ENCODE results near the gene CD300LG.
"Not testable (repeated sequence)": the region's sequence is repeated elsewhere in the genome, so short reads cannot be mapped to it uniquely, and the experiment has no call there.

CD300LG gene

DNA sequence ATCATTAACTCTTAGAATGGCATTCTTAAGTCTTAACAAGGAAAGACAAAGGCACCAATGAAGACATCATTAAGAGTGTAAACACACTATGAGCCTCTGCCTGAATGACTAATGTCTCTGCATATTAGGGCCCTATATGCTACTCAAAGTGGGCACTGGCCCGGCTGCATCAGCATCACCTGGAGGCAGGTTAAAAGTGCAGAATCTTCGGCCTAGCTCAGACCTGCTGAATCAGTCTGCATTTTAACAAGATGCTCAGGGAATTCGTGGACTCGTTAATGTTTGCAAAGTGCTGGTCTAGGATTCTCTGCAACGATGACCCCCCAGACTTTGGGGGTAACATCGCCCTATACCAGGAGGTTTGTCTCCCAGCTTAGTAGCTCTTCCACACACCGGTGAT is 20.8 kb upstream of the CD300LG start:
- no peak for DNase-seq

DNA sequence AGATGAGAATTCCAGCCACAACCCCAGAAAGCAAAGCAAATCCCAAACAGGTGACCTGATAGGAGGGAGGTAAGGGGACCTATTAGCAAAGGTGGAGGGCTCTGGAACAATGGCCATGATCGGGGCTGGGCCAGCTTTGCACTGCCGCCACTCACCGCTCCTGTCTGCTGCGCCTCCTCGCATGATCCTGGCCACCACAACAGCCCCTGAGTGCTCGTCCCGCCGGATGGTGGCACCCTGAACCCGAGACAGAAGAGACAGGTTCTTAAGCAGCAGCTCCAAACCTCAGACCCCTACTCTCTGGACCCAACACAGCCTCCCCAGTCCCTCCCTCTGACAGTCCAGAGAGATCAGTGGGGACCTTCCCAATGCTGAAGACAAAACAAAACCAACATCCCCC is 19.4 kb upstream of the CD300LG start:
- DNase-seq = no peak

DNA sequence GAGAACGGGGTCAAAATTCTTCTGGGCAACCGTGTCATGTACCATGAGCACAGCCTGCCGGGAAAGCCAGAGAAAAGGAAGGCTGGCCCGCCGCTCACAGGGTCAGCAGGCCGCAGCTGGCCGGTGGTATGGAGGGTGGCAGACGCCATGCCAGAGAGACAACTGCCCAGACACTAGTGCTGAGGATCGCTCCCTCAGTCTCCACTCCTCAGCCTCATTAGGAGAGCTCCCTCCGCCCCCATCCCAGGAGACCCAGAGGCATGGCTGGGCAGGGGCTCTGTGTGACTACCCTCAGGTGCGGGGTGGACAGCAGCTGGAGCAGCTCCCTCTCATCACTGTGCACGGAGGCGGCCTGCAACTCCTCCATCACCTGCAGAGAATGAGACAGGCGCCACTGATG is 17.2 kb upstream of the CD300LG start:
- DNase-seq = no peak

DNA sequence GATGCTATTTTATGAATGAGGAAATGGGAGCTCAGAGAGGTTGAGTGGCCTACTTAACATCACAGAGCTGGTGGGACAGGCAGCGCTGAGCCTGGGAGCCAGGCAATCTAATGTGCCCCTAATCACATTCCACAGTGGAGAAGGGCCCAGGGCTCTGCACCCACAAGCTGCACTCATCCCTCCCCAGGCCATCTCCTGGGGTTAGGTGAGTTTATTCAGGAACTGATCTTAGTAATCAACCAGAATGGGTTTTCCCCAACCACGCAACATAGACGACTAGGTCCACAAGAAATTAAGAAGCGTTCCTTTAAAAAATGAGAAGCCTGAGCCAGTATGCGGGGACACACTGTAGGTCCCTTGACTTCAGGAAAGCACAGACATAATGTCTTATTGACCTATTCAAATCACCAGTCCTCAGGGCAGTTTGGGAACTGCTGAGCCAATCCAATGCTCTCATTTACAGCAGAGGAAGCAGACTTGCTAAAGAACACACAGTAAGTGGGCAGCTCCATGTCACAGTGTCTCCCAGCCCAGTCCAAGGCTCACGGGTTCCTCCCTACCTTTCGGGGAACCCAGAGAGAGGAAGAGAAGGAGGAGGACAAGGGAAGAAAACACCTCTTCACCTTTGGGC is 16.4 kb upstream of the CD300LG start:
- DNase-seq = no peak

DNA sequence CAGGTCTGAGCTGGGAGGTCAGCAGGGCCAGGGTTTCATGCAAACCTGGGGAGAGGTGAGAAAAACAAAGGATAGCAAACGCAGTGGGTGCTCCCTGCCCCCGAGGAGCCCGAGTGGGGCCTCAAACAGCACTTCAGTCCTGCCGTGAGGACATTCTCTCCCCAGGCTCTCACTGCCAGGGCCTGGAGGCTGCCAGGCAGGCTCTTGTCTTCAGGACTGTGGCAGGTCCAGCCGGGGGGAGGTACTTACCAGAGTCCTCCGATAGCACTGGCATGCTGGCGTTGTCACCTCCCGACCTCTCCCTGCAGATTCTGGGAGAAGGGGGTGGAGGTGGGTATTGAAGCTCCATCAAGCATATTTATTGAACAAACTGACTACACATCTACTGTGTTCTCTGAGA is 15.3 kb upstream of the CD300LG start:
- no peak for DNase-seq

DNA sequence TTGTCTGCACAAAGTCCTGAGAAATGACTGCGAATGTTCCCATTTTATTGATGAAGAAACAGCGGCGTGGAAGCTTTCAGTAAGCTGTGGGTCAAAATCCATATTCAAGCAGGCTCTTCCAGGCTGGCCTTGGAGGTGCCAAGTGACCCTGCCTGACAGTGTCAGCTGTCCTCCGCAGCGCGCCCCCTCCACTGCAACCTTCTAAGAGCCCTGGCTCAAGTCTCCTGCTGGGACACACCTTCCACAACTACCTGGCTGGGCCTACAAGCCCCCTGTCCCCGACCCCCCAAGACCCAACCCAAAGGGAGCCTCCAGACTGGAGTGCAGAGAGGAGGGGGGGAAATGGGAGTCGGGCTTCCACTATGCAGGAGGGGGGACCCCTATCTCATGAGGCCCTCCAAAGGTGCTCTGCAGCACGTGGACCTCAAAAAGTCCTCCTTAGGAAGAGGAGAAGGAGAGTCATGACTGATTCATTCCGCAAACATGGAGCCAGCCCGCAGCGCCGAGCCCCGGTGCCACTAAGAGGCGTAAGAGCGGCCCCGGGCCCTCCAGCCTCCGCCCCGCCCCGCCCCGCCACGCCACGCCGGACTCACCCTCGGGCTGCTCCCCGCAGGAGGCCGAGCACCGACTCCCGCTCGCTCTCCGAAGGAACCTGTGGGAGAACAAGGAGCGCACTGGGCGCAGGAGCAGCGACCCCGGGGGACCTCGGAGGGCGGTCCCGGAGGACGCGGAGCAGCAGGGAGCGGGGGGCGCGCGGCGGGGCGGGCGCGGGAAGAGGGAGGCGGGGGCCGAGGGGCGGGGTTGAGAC is 14.6 kb upstream of the CD300LG start:
- DNase-seq = peak; percentile 62

DNA sequence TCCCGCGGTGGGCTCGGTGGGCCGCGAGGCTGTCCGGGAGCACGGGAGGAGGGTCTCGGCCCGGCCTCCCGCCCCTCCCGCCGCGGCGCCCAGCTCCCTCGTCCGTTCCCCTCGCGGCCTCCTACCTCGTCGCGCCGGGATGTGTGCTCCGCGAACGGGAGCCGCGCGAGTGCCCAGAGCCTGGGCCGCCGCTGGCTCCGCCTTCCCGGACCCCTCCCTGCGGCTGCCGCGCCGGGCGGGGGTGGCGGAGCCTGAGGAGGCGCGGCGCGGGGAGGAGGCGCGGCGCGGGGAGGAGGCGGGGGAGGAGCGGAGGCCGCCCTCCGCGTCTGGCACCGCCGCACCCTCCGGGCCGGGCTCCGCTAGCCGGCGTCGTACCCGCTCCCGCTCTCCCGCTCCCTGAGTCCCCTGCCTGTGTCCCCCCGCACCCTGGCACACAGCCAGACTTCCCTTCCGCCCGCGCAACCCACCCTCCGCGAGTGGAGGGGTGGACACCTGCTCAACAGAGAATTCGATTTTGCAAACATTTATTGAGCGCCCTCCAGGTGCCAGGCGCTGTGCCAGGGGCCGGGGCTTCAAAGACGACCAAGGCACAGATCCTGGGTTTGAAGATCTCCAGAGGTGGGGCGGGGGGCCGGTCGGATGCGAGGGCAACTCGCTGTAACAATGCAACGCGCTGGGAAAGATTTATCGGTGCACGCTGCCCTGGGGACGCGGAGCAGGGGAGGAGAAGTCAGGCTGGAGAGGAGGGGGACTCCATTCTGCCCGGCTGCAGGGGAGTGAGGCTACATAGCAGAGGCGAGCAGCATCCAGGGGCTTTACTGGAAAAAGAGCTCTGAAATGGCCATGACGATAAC is 13.8 kb upstream of the CD300LG start, which contains the start of gene MPP3:
MPP3 (minus strand) TSS at position 171 of the 854 bp plus-strand sequence. CDS start 1,240 bp downstream, outside the sequence.
- DNase-seq = peak; percentile 76

DNA sequence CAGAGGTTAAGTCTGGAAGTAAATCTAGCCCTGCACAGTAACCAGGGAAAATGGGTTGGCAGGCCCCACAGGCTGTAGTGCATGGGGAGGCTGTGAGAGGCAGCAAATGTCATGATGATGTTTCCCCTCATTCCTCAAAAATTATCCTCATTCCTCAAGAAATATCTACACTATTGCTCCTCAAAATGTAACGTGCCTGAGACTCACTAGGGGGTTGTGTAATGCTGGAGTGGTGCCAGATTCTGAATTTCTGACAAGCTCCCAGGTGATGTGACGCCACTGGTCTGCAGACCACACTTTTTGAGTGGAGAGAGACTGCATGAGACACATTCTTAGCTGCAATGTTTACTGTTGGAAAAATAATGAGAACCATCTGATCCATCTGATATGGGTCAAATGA is 12.9 kb upstream of the CD300LG start:
- no peak for DNase-seq

DNA sequence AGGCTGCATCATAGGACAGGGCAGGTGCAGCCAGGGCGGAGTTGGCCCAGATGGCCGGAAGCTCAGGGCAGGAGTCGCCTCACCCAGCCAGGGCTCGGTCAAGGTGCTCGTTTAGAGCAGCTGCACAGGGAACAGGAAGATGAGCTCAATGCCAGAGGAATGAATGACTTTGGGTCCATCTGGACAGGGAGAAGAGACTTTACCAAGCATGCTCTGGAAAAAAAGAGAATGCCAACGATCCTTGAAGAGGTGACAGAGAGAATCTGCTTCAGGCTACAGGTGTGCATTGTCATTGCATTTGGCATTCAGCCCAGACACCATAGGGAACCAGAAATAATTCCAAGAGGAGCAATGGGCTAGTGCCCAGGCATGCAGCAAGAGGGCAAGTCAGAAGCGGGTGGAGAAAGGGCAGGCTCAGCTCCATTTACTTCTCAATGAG is 7.3 kb upstream of the CD300LG start:
- no peak for DNase-seq

DNA sequence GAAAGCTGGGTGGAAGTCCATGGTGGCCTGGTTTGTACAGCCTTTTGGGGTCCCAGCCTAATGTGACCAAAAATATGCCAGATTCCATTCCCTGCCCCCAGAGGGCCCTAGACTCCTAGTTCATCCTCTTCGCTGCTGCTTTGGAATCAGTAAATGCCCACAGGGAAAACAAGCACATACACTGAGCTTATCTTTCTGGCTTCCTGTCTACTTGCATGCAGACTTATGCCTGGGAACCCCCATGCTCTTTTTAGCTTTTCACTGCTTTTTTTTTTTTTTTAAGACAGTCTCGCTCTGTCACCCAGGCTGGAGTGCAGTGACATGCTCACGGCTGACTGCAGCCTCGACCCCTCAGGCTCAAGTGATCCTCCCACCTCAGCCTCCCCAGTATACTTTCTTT is 6.2 kb upstream of the CD300LG start:
- no peak for DNase-seq

DNA sequence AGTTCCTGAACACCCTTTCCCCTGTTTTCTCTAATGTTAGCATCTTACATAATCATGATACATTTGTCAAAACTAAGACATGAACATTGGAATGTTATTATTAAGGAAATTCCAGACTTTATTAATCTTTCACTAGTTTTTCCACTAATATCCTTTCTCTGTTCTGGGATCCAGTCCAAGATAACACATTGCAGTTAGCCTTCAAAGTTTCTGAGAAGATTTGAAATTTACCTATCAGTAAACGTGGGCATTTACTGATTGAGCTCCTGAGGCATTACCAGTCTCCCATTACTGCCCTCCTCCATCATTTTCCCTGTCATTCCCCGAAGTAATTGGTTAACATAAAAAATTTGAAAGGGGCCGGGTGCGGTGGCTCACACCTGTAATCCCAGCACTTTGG is 5.7 kb upstream of the CD300LG start:
- DNase-seq = no peak

DNA sequence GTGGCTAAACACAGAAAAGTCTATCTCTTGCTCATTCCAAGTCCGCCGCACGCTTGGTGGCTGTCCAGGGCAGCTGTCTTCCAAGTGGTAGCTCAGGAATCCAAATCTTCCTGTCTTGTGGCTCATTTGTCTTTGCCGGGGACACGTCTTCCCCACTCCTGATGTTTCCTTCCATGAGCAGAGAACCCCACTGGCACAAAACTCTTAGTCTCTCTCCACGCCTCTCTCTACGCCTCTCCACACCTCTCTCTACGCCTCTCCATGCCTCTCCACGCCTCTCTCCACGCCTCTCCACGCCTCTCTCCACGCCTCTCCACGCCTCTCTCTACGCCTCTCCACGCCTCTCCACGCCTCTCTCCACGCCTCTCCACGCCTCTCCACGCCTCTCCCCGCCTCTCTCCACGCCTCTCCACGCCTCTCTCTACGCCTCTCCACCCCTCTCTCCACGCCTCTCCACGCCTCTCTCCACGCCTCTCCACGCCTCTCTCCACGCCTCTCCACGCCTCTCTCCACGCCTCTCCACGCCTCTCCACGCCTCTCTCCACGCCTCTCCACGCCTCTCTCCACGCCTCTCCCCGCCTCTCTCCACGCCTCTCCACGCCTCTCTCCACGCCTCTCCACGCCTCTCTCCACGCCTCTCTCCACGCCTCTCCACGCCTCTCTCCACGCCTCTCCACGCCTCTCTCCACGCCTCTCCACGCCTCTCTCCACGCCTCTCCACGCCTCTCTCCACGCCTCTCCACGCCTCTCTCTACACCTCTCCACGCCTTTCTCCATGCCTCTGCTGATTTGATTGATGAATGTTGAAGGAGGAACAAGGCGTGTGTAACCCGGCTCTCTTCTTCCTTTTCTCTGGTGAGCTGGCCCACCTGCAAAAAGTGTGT is 4.6 kb upstream of the CD300LG start:
- not testable (repeated sequence) for DNase-seq

DNA sequence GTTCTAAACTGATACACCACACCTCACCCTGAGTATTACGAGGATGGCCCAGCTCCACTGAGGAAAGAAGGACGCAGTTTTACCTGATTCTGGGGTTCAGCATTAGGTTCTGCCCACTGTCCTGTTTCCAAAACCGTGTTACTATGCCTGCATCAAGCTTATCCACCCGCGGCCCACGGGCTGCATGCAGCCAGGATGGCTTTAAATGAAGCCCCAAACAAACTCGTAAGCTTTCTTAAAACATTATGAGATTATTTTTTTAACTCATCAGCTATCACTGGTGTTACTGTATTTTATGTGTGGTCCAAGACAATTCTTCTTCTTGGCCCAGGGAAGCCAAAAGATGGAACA is 4.0 kb upstream of the CD300LG start:
- no peak for DNase-seq

DNA sequence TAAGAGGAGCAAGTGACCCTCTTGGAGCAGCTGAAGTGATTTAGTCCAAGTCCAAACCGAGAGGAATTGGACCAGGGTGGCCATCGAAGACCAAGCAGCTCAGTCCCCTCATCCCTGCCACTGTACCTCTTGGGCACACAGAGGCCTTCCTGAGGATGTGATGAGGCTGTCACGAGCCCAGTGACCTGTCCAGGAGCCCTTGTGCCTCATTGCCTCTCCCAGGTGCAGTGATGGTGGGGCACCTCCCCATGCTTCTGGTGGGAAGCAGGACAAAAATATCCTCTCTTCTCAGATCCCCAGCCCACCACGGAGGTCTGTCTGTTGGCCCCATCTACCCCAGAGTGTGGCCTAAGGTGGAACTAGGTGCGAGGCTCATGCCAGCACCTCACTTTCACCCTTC is 2.7 kb upstream of the CD300LG start:
- no peak for DNase-seq

DNA sequence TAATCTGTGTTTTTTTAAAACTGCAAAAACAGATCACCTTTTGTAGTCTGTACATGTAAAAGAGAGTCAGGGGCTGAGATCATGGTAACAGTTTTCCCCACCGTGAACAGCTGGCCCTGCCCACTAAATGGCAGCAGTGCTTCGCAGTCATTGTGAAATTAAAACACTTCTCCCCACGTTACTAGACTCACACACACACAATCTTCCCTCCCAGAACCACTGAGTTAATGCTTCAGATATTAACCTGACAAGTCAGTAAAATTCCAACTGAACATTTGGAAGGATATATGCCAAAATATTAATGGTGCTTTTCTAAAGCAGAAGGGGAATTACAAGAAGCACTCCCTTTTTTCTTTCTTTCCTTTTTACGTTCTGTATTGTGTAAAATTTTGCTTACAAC is 1.2 kb upstream of the CD300LG start:
- DNase-seq = no peak

DNA sequence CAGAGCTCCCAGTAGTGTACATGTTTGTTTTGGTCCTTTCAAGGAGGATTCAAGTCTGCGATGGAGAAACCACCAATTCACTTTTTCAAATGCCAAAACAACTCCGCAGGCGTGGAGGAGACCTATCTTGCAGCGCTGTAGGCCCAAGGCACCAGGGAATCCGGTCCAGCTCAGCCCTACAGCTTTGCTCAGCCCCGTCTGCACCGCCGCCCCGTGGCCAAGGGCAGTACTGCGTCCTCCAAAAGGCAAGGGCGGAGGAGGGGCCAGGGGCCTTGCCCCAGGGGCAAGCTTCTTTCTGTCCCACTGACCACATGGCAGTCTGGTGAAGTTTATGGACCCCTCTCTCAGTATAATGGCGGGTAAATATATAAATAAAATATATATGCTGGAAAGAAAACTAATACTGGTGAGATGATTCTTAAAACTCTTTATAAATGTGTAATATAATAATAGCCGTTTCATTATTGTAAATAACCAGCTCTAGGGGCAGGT is 709 bp upstream of the CD300LG start:
- peak; percentile 87 for DNase-seq

DNA sequence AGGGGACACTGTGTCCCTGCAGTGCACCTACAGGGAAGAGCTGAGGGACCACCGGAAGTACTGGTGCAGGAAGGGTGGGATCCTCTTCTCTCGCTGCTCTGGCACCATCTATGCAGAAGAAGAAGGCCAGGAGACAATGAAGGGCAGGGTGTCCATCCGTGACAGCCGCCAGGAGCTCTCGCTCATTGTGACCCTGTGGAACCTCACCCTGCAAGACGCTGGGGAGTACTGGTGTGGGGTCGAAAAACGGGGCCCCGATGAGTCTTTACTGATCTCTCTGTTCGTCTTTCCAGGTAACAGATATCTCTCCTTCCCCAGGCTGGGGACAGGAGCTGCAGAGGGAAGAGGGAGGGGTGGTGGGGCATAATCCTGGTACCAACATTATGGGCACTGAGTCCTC is 1.6 kb downstream of the CD300LG start:
- no peak for DNase-seq

DNA sequence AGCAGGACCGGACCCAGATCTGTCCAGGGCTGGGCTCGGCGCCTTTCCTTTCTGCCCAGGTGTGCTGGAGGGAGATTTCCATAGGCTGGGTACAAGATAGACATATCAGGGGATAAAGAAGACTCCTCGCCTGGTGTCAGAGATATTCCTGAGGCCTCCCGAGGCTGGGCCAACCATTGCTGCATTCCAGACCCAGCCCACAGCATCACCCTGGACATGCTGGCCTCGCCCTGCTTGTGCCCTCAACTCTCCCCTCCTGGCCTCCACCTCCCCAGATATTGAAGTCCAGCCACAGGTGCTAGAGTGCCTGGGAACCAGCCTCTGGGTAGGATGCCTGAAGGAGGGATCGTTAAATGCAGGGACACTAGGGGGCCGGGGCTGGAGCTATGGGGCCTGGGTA is 2.1 kb downstream of the CD300LG start:
- DNase-seq = no peak

DNA sequence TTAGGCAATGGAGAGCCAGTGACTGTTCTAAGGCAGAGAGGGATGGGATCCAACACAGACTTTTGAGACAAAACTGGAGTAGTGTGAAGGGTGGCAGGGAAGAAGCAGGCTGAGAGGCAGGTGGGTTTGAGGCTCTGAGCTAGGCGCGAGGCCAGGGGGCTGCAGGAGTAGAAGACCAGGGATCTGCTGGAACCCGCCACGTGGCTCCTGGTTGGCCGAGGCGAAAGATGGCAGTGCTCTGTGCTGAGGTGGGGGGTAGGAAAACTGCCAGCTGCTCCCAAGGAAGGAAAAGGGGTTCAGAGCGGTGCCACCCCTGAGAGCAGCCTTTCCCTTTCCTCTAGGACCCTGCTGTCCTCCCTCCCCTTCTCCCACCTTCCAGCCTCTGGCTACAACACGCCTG is 5.6 kb downstream of the CD300LG start:
- DNase-seq = no peak

DNA sequence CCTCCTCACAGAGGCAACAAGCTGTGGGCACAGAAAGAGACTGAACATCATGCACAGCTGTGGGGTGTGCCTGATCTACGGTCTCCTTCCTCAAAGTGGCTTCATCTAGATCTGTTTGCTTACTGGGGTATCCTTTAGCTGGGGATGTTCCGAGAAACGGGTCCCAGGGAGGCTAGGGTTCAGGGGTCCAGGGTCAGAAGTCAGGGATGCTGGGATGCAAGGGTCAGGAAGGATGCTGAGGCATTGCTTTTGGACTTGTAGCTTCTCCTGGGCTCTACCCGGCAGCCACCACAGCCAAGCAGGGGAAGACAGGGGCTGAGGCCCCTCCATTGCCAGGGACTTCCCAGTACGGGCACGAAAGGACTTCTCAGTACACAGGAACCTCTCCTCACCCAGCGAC is 6.6 kb downstream of the CD300LG start:
- no peak for DNase-seq

DNA sequence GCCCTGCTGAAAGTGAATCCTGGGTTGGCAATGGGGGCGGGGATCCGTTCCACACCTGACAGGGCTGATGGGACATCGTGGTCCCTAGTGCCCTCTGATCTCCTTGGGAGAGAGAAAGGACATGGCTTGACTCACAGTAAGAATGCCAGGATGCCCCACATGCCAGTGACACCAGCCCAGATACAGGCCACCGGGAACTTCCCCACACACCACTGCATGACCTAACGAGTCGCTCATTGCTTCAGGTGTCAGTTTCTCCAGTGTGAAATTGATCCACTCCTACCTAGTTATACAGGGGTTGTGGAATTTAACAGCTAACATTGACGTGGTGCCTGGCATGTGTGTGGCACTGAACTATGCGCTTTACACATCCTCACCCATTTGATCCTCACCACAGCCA is 7.5 kb downstream of the CD300LG start:
- no peak for DNase-seq

DNA sequence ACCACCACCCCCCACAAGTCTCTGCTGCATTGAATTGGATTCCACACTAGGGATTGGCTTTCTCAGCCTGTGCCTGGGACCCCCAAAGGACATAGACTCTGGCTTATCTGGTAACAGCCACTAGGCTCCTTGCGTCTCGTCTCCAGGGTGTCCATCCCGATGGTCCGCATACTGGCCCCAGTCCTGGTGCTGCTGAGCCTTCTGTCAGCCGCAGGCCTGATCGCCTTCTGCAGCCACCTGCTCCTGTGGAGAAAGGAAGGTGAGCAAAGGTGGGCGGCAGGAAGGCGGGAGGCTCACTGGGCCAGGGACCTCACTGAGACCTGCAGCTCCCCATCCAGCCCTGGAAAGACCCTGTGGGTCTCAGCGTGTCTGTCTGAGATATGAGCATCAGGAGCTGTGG is 8.1 kb downstream of the CD300LG start:
- DNase-seq = no peak

DNA sequence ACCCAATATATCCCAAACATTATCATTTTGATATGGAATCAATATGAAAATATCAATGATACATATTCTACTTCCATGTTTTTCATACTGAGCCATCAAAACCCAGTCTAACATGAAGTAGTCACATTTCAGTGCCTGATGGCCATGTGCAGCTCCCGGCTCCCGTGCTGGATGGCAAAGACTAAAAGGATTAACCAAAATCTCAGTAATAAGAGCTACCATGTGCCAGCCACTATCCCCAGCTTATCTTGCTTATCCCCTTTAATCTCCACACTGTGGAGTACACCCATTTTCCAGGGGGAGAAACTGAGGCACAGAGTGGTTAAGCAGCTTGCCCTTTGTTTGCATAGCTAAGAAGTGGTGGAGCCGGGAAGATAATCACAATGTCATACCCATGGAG is 9.2 kb downstream of the CD300LG start:
- no peak for DNase-seq
